ENCODE results near the gene ENDOD1. TPM values are rescaled to one million over a fixed set of nuclear protein-coding genes. Genes with fewer than 3 reads are reported as not detected.

Gene ENDOD1
- 1 to 10 TPM; 3.8 to 4.4 TPM for total RNA-seq
- polyA plus RNA-seq (2013, experiment 1 of 2) = 10.8 TPM
- polyA plus RNA-seq (2013, experiment 2 of 2) = 12.8 TPM
- total RNA-seq = 20.1 to 145 (median 43.7) reads per million in 172 experiments

GRCh38 chr11:95089620-95090542 is at the start of gene ENDOD1:
Gene ENDOD1 (plus strand): TSS chr11:95089846. CDS start chr11:95089928, 82 bp downstream.
- peak within 1 kb of the TSS; percentile 95 for H3K27ac Mint-ChIP-seq
- H3K9me3 ChIP-seq (ENCODE audit: control insufficient read depth in 1 of 2, insufficient read depth in 1 of 2, low read length in 2 of 2) = no peaks in the 10 kb centered on the region
- peaks cover 34% of the 10 kb centered on the region for H3K4me1 ChIP-seq (ENCODE audit: insufficient read depth, low read length)
- peak within 1 kb of the TSS; percentile 92 for H3K4me3 Mint-ChIP-seq
- peaks cover 5% of the 10 kb centered on the region for H3K36me3 Mint-ChIP-seq (ENCODE audit: low read depth)
- H3K27ac ChIP-seq (ENCODE audit: low read depth in 1 of 2, low read length in 2 of 2) = peak within 1 kb of the TSS; percentile 77 to 84
- H3K36me3 ChIP-seq (ENCODE audit: insufficient read depth, low read length) = no peaks in the 10 kb centered on the region
- intact Hi-C loops (cut with DNase I, micrococcal nuclease) = loop anchor here (1.0 to 5.0 kb wide), 10 partner anchors 20 to 1302 kb away; partner anchors contain the start of genes CEP57 (in 1 of the 2), JRKL (in 1 of the 2) and SESN3 (in 1 of the 2)
- H3K4me3 ChIP-seq (ENCODE audit: low read length) = peak within 1 kb of the TSS; percentile 78
- TF ChIP-seq CTCF (IDR thresholded peaks at IDR 0.05) = no peak
- no peaks in the 10 kb centered on the region for H3K9me3 Mint-ChIP-seq
- POLR2A ChIA-PET = interaction anchor here (0.5 to 5.3 kb wide), 29 partner anchors 9 to 1349 kb away, joined by 3 to 266 read pairs (median 5); partner anchors contain the start of genes C11orf54, CCDC82, CEP57 and CWC15
- no peaks in the 10 kb centered on the region for H3K27me3 ChIP-seq (ENCODE audit: control insufficient read depth in 1 of 2, insufficient read depth in 2 of 2, low read length in 2 of 2)
- DNase-seq = peak; percentile 70 to 94 (median 84)
- no peaks in the 10 kb centered on the region for H3K27me3 Mint-ChIP-seq
- ATAC-seq (ENCODE audit: poor library complexity) = peak; percentile 94
- CTCF ChIA-PET = interaction anchor here (0.8 to 7.2 kb wide), 9 partner anchors 9 to 619 kb away, joined by 3 to 67 read pairs (median 4); partner anchors contain the start of genes SESN3 and SRSF8
- peaks cover 50% of the 10 kb centered on the region for H3K4me1 Mint-ChIP-seq (ENCODE audit: low read depth)

- no peak overlapping the region for H3K4me3 Mint-ChIP-seq
- no peaks in the 10 kb centered on the region for H3K9me3 Mint-ChIP-seq
- peaks cover 62% of the 10 kb centered on the region for H3K27me3 Mint-ChIP-seq
- intact Hi-C loops (cut with DNase I, micrococcal nuclease) = no loop called here
- no peak for ATAC-seq (ENCODE audit: poor library complexity)
- no peak overlapping the region for H3K27ac Mint-ChIP-seq
- H3K36me3 Mint-ChIP-seq (ENCODE audit: low read depth) = no peaks in the 10 kb centered on the region
- DNase-seq = no peak
- Histone ChIP-seq H3K27me3 (ENCODE audit: control insufficient read depth in 1 of 2, insufficient read depth in 2 of 2, low read length in 2 of 2) (peaks cover 4 to 9% of the 10 kb centered on the region in 2 experiments), H3K36me3 (ENCODE audit: insufficient read depth, low read length) (no peaks in the 10 kb centered on the region), H3K27ac (ENCODE audit: low read depth in 1 of 2, low read length in 2 of 2) (no peak overlapping the region), H3K9me3 (ENCODE audit: control insufficient read depth in 1 of 2, insufficient read depth in 1 of 2, low read length in 2 of 2) (no peaks in the 10 kb centered on the region), H3K4me1 (ENCODE audit: insufficient read depth, low read length) (no peaks in the 10 kb centered on the region), H3K4me3 (ENCODE audit: low read length) (no peak overlapping the region)
- ChIA-PET CTCF (no interaction called here), POLR2A (no interaction called here)
- no peaks in the 10 kb centered on the region for H3K4me1 Mint-ChIP-seq (ENCODE audit: low read depth)
- no peak for TF ChIP-seq CTCF (IDR thresholded peaks at IDR 0.05)
Observed at GRCh38 chr11:95042239-95042638, 47.4 kb upstream of the ENDOD1 start.

- Mint-ChIP-seq H3K27me3 (peaks cover 64% of the 10 kb centered on the region), H3K4me3 (no peak overlapping the region)
Observed at GRCh38 chr11:95042906-95043305, 46.7 kb upstream of the ENDOD1 start.

More at GRCh38 chr11:95042906-95043305, 46.7 kb upstream of the ENDOD1 start:
- Histone ChIP-seq H3K27ac (ENCODE audit: low read depth in 1 of 2, low read length in 2 of 2) (no peak overlapping the region), H3K4me3 (ENCODE audit: low read length) (no peak overlapping the region), H3K27me3 (ENCODE audit: control insufficient read depth in 1 of 2, insufficient read depth in 2 of 2, low read length in 2 of 2) (peaks cover 4 to 9% of the 10 kb centered on the region in 2 experiments), H3K9me3 (ENCODE audit: control insufficient read depth in 1 of 2, insufficient read depth in 1 of 2, low read length in 2 of 2) (no peaks in the 10 kb centered on the region), H3K36me3 (ENCODE audit: insufficient read depth, low read length) (no peaks in the 10 kb centered on the region), H3K4me1 (ENCODE audit: insufficient read depth, low read length) (no peaks in the 10 kb centered on the region)
- no peaks in the 10 kb centered on the region for H3K9me3 Mint-ChIP-seq
- ChIA-PET POLR2A (no interaction called here), CTCF (no interaction called here)
- DNase-seq (no peak), ATAC-seq (ENCODE audit: poor library complexity) (no peak)
- intact Hi-C loops (cut with DNase I, micrococcal nuclease) = no loop called here
- no peak for TF ChIP-seq CTCF (IDR thresholded peaks at IDR 0.05)
- H3K4me1 Mint-ChIP-seq (ENCODE audit: low read depth) = no peaks in the 10 kb centered on the region
- no peak overlapping the region for H3K27ac Mint-ChIP-seq
- no peaks in the 10 kb centered on the region for H3K36me3 Mint-ChIP-seq (ENCODE audit: low read depth)
